ENCODE results near the gene DUSP21. TPM values are rescaled to one million over a fixed set of nuclear protein-coding genes. Genes with fewer than 3 reads are reported as not detected.
"Not testable (repeated sequence)": the region's sequence is repeated elsewhere in the genome, so short reads cannot be mapped to it uniquely, and the experiment has no call there.

The DUSP21 gene
- total and polyA plus RNA-seq, 8 donors: not detected

GRCh38 chrX:44817029-44817428 lies 26.8 kb upstream of the DUSP21 start:
- no peaks in the 10 kb centered on the region for H3K36me3 ChIP-seq
- H3K4me3 ChIP-seq: no peak overlapping the region
- no peak for TF ChIP-seq CTCF (IDR thresholded peaks at IDR 0.05)
- no peaks in the 10 kb centered on the region for H3K9me3 ChIP-seq
- no peaks in the 10 kb centered on the region for H3K27me3 ChIP-seq
- H3K4me1 ChIP-seq: no peaks in the 10 kb centered on the region
- intact Hi-C loops (cut with DNase I): no loop called here
- no peak overlapping the region for H3K27ac ChIP-seq
- DNase-seq (no peak), ATAC-seq (no peak)

GRCh38 chrX:44822601-44823000 lies 21.2 kb upstream of the DUSP21 start:
- Histone ChIP-seq H3K36me3 (no peaks in the 10 kb centered on the region), H3K27me3 (no peaks in the 10 kb centered on the region), H3K4me3 (no peak overlapping the region), H3K9me3 (no peaks in the 10 kb centered on the region), H3K4me1 (no peaks in the 10 kb centered on the region), H3K27ac (no peak overlapping the region)
- intact Hi-C loops (cut with DNase I): no loop called here
- ATAC-seq (no peak), DNase-seq (peak in 1 of 4 donors; percentile 34)
- TF ChIP-seq CTCF (IDR thresholded peaks at IDR 0.05): no peak

DNA sequence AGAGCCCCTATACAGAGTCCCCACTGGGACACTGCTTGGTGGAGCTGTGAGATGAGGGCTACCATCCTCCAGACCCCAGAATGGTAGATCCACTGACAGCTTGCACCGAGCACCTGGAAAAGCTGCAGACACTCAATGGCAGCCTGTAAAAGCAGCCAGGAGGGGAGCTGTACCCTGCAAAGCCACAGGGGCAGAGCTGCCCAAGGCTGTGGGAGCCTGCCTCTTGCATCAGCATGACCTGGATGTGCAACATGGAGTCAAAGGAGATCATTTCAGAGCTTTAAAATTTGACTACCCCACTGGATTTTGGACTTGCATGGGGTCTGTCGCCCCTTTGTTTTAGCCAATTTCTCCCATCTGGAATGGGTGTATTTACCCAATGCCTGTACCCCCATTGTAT lies 20.6 kb upstream of the DUSP21 start:
- H3K36me3 ChIP-seq; ATAC-seq; DNase-seq; H3K27me3 ChIP-seq; intact Hi-C loops (cut with DNase I); H3K4me3 ChIP-seq; H3K27ac ChIP-seq; H3K9me3 ChIP-seq; H3K4me1 ChIP-seq: not testable (repeated sequence)

DNA sequence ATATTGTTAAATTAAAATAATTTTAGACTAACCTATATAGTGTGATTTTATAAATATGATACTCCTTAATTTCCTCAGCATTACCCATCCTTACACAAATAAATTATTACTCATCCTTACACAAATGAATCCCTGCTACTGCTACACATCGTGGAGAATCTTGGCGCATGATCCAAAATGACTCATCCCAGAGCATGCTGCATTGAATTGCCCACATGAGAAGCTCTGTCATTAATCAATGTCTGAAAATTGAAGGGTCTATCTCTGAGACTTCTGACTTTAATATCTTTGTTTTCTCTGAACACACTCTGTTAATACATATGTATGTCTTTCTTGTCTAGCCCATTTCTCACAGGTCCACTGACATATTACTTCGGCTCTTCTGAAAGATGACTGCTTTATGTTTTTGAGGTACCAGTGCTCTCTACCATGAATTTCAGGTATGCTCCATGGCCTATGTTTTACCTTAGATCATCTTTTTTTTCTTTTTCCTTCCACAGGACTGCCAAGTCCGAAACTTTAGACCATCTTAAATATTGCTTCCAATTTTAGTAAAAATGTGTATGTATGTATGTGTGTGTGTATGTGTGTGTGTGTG lies 15.7 kb upstream of the DUSP21 start:
- no peak for TF ChIP-seq CTCF (IDR thresholded peaks at IDR 0.05)
- Histone ChIP-seq H3K9me3 (no peaks in the 10 kb centered on the region), H3K36me3 (no peaks in the 10 kb centered on the region), H3K27me3 (no peaks in the 10 kb centered on the region), H3K4me1 (no peaks in the 10 kb centered on the region), H3K27ac (no peak overlapping the region), H3K4me3 (no peak overlapping the region)
- intact Hi-C loops (cut with DNase I): no loop called here
- no peak for ATAC-seq
- no peak for DNase-seq

- ATAC-seq: no peak
- intact Hi-C loops (cut with DNase I): no loop called here
- no peak overlapping the region for H3K27ac ChIP-seq
These were observed 14.0 kb upstream of the DUSP21 start for GRCh38 chrX:44829832-44830231.

More at GRCh38 chrX:44829832-44830231, 14.0 kb upstream of the DUSP21 start:
- Histone ChIP-seq H3K9me3 (no peaks in the 10 kb centered on the region), H3K4me3 (no peak overlapping the region), H3K4me1 (no peaks in the 10 kb centered on the region), H3K27me3 (no peaks in the 10 kb centered on the region), H3K36me3 (no peaks in the 10 kb centered on the region)
- no peak for TF ChIP-seq CTCF (IDR thresholded peaks at IDR 0.05)
- DNase-seq: no peak

Measured in left lung (tissue), 10 donors.